HEK293 (cell line): Measurements from ENCODE around the gene WNT7B.

Experiments
- CTCF ChIA-PET: fragments of 350-600 bp; formaldehyde crosslinking; extraction: SDS; loops from one replicate; lab custom pipeline; 2021; ENCODE audit warnings: antibody characterized with exemption; lab: Yijun Ruan, JAX
- POLR2A ChIA-PET: fragments of 300-600 bp; formaldehyde crosslinking; extraction: SDS; loops from one replicate; lab custom pipeline; 2020; ENCODE audit warnings: antibody characterized with exemption, inconsistent platforms; lab: Yijun Ruan, JAX
- H3K27ac ChIP-seq: fragments of 200-500 bp; sonication (Bioruptor generic); 2 replicates; pipeline ENCODE4 v1.5.1; 2014; ENCODE audit warnings: low read depth, low read length, control low read depth, inconsistent platforms; ENCODE audit errors: extremely low read depth
- H3K36me3 ChIP-seq, 2 experiments: fragments of 200-500 bp in 1 of 2; sonication (Bioruptor generic) in 1 of 2; 1 replicate in 1 of 2; 2 replicates in 1 of 2; pipeline ENCODE4 v1.5.1; 2014 to 2017; ENCODE audit warnings: inconsistent platforms in 2 of 2, low read length in 2 of 2; ENCODE audit not compliant: control insufficient read depth in 2 of 2, insufficient read depth in 1 of 2
- H3K4me1 ChIP-seq: fragments of 200-500 bp; sonication (Bioruptor generic); 2 replicates; pipeline ENCODE4 v1.5.1; 2014; ENCODE audit warnings: mild to moderate bottlenecking, low read length, inconsistent platforms; ENCODE audit not compliant: control insufficient read depth, insufficient read depth
- H3K4me3 ChIP-seq: 2 replicates; pipeline ENCODE4 v1.5.1; 2011; ENCODE audit warnings: low read depth, mild to moderate bottlenecking, control low read depth, low read length, moderate library complexity
- H3K9me3 ChIP-seq: fragments of 200-500 bp; sonication (Bioruptor generic); 2 replicates; pipeline ENCODE4 v1.5.1; 2014; ENCODE audit warnings: low read depth, low read length, inconsistent platforms; ENCODE audit not compliant: control insufficient read depth, insufficient read depth
- GLI2 ChIP-seq: fragments of 450-650 bp; formaldehyde crosslinking; IDR thresholded peaks from 2 replicates; pipeline ENCODE4; 2017; ENCODE audit warnings: missing biosample characterization, missing genetic modification characterization, low read depth, borderline replicate concordance
- HIC1 ChIP-seq: fragments of 450-650 bp; formaldehyde crosslinking; IDR thresholded peaks from 2 replicates; pipeline ENCODE4 v1.5.1; 2016; ENCODE audit warnings: missing biosample characterization, missing genetic modification characterization
- KLF9 ChIP-seq: fragments of 450-650 bp; formaldehyde crosslinking; IDR thresholded peaks from 2 replicates; pipeline ENCODE4 v1.5.1; 2016; ENCODE audit warnings: missing biosample characterization, missing genetic modification characterization, low read depth
- REPIN1 ChIP-seq: fragments of 450-650 bp; formaldehyde crosslinking; IDR thresholded peaks from 2 replicates; pipeline ENCODE4 v1.5.1; 2017; ENCODE audit warnings: missing biosample characterization, missing genetic modification characterization, low read depth
- TCF7L2 ChIP-seq: IDR thresholded peaks from 2 replicates; pipeline ENCODE4 v1.6.1; 2011; ENCODE audit warnings: low read depth, mild to moderate bottlenecking, inconsistent platforms, low read length, moderate library complexity, borderline replicate concordance
- TRIM28 ChIP-seq: IDR thresholded peaks from 2 replicates; pipeline ENCODE4 v1.6.1; 2011; ENCODE audit warnings: low read length, control low read depth, borderline replicate concordance
- ZBTB20 ChIP-seq: fragments of 450-650 bp; formaldehyde crosslinking; IDR thresholded peaks from 2 replicates; pipeline ENCODE4 v1.5.1; 2016; ENCODE audit warnings: missing biosample characterization, missing genetic modification characterization
- ZFHX2 ChIP-seq: fragments of 450-650 bp; formaldehyde crosslinking; conservative IDR thresholded peaks from 2 replicates; pipeline ENCODE4 v1.5.1; 2016; ENCODE audit warnings: missing biosample characterization, missing genetic modification characterization
- ZNF112 ChIP-seq: fragments of 450-650 bp; formaldehyde crosslinking; IDR thresholded peaks from 2 replicates; pipeline ENCODE4 v1.5.0; 2017; ENCODE audit warnings: missing biosample characterization, missing genetic modification characterization
- ZNF114 ChIP-seq: fragments of 450-650 bp; formaldehyde crosslinking; IDR thresholded peaks from 2 replicates; pipeline ENCODE4 v1.5.0; 2017; ENCODE audit warnings: missing biosample characterization, missing genetic modification characterization
- ZNF140 ChIP-seq: fragments of 450-650 bp; formaldehyde crosslinking; IDR thresholded peaks from 2 replicates; pipeline ENCODE4 v1.5.1; 2016; ENCODE audit warnings: missing biosample characterization, missing genetic modification characterization
- ZNF155 ChIP-seq: fragments of 450-650 bp; formaldehyde crosslinking; IDR thresholded peaks from 2 replicates; pipeline ENCODE4 v1.5.1; 2016; ENCODE audit warnings: missing biosample characterization, missing genetic modification characterization
- ZNF175 ChIP-seq: fragments of 450-650 bp; formaldehyde crosslinking; IDR thresholded peaks from 2 replicates; pipeline ENCODE4 v1.5.1; 2016; ENCODE audit warnings: missing biosample characterization, missing genetic modification characterization
- ZNF292 ChIP-seq: fragments of 450-650 bp; formaldehyde crosslinking; IDR thresholded peaks from 2 replicates; pipeline ENCODE4 v1.5.1; 2016; ENCODE audit warnings: low read depth, missing biosample characterization, missing genetic modification characterization, borderline replicate concordance
- ZNF549 ChIP-seq: fragments of 450-650 bp; IDR thresholded peaks from 2 replicates; pipeline ENCODE4 v1.5.1; 2018; ENCODE audit warnings: missing biosample characterization, missing genetic modification characterization, mild to moderate bottlenecking, inconsistent platforms, moderate library complexity
- ZNF629 ChIP-seq: fragments of 450-650 bp; formaldehyde crosslinking; IDR thresholded peaks from 2 replicates; pipeline ENCODE4 v1.5.1; 2017; ENCODE audit warnings: missing biosample characterization, missing genetic modification characterization
- ZNF658 ChIP-seq: fragments of 450-650 bp; formaldehyde crosslinking; IDR thresholded peaks from 2 replicates; pipeline ENCODE4; 2016; ENCODE audit warnings: missing biosample characterization, missing genetic modification characterization
- ZNF776 ChIP-seq: fragments of 450-650 bp; formaldehyde crosslinking; IDR thresholded peaks from 2 replicates; pipeline ENCODE4 v1.5.0; 2017; ENCODE audit warnings: missing biosample characterization, missing genetic modification characterization, borderline replicate concordance
- ZNF777 ChIP-seq: fragments of 450-650 bp; formaldehyde crosslinking; IDR thresholded peaks from 2 replicates; pipeline ENCODE4 v1.5.1; 2017; ENCODE audit warnings: missing biosample characterization, missing genetic modification characterization, borderline replicate concordance
- TF ChIP-seq, protein P1 (sequence below): fragments of 450-650 bp; formaldehyde crosslinking; IDR thresholded peaks from 2 replicates; pipeline ENCODE4 v1.5.1; 2017; ENCODE audit warnings: missing biosample characterization, missing genetic modification characterization
- TF ChIP-seq, protein P2 (sequence below): fragments of 450-650 bp; formaldehyde crosslinking; IDR thresholded peaks from 2 replicates; pipeline ENCODE4 v1.5.1; 2016; ENCODE audit warnings: missing biosample characterization, missing genetic modification characterization, borderline replicate concordance

Gene WNT7B

DNA sequence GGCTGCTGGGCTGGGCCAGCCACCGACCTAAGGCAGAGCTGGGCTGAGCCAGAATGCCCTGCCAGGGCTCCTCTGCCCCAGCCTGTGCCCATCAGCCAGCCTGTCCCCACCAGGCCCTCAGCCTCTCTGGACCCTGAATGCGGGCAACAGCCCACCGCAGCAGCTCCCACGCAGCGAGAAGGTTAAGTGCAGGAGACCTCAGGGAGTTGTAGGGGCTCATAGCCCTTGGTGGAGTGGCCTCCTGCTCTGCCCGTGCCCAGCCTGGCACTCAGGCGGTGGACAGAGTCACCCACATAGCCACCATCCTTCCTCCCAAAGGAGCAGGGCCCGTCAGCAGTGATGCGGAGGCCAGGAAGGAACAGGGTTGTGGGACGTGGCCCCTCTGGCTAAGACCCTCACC, 19.1 kb downstream of the WNT7B start:
- H3K9me3 ChIP-seq, result no peaks in the 10 kb centered on the region
- H3K36me3 ChIP-seq, result no peaks in the 10 kb centered on the region
- no peak overlapping the region for H3K4me3 ChIP-seq
- ChIA-PET CTCF (interaction anchor here (0.6 kb wide), 1 partner anchor 350 kb away, joined by 4 read pairs; no protein-coding TSS in a partner anchor), POLR2A (no interaction called here)
- H3K27ac ChIP-seq, result no peak overlapping the region
- TF ChIP-seq ZBTB20 (no peak), HIC1 (peak; percentile 27; the same call in 1 of the 2 replicates)
- no peaks in the 10 kb centered on the region for H3K4me1 ChIP-seq

DNA sequence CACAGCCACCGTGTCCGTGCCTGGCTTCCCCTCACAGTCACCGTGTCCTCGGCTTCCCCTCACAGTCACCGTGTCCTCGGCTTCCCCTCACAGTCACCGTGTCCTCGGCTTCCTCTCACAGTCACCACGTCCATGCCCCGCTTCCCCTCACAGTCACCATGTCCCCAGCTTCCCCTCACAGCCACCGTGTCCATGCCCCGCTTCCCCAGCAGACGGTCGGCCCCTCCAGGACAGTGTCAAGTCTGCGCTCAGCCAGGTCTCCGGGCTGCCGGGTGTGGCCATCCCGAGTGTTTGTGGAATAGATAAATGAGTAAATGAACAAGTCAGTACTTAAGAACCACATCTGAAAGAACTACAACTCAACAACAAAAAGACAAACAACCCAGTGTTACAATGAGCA, 23.8 kb downstream of the WNT7B start:
- Histone ChIP-seq H3K4me1 (no peaks in the 10 kb centered on the region), H3K27ac (no peak overlapping the region), H3K9me3 (no peaks in the 10 kb centered on the region), H3K4me3 (no peak overlapping the region), H3K36me3 (no peaks in the 10 kb centered on the region)
- POLR2A ChIA-PET, result no interaction called here
- TF ChIP-seq, protein P1, sequence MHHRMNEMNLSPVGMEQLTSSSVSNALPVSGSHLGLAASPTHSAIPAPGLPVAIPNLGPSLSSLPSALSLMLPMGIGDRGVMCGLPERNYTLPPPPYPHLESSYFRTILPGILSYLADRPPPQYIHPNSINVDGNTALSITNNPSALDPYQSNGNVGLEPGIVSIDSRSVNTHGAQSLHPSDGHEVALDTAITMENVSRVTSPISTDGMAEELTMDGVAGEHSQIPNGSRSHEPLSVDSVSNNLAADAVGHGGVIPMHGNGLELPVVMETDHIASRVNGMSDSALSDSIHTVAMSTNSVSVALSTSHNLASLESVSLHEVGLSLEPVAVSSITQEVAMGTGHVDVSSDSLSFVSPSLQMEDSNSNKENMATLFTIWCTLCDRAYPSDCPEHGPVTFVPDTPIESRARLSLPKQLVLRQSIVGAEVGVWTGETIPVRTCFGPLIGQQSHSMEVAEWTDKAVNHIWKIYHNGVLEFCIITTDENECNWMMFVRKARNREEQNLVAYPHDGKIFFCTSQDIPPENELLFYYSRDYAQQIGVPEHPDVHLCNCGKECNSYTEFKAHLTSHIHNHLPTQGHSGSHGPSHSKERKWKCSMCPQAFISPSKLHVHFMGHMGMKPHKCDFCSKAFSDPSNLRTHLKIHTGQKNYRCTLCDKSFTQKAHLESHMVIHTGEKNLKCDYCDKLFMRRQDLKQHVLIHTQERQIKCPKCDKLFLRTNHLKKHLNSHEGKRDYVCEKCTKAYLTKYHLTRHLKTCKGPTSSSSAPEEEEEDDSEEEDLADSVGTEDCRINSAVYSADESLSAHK, result no peak
- TF ChIP-seq GLI2 (tag by site-specific recombination) (no peak), ZNF155 (no peak), ZNF629 (tag by site-specific recombination) (no peak), ZNF175 (tag by site-specific recombination) (no peak)
- CTCF ChIA-PET, result no interaction called here

GRCh38 chr22:45952553-45952952, 24.4 kb downstream of the WNT7B start:
- H3K36me3 ChIP-seq, result no peaks in the 10 kb centered on the region
- ChIA-PET POLR2A (no interaction called here), CTCF (interaction anchor here (0.6 kb wide), 1 partner anchor 525 kb away, joined by 3 read pairs; no protein-coding TSS in a partner anchor)
- no peaks in the 10 kb centered on the region for H3K4me1 ChIP-seq
- no peaks in the 10 kb centered on the region for H3K9me3 ChIP-seq
- no peak for TF ChIP-seq ZNF549 (tag by site-specific recombination)
- no peak for TF ChIP-seq ZNF140
- TF ChIP-seq ZNF658, result no peak
- no peak for TF ChIP-seq ZNF292 (tag by site-specific recombination)
- no peak for TF ChIP-seq ZNF776 (tag by site-specific recombination)
- no peak for TF ChIP-seq TRIM28
- H3K4me3 ChIP-seq, result no peak overlapping the region
- H3K27ac ChIP-seq, result no peak overlapping the region

- H3K4me3 ChIP-seq, result no peak overlapping the region
- ChIA-PET POLR2A (no interaction called here), CTCF (interaction anchor here (0.6 kb wide), 1 partner anchor 524 kb away, joined by 3 read pairs; no protein-coding TSS in a partner anchor)
- no peaks in the 10 kb centered on the region for H3K4me1 ChIP-seq
- H3K36me3 ChIP-seq, result no peaks in the 10 kb centered on the region
- H3K27ac ChIP-seq, result no peak overlapping the region
- no peaks in the 10 kb centered on the region for H3K9me3 ChIP-seq
- TF ChIP-seq ZNF114 (tag by site-specific recombination), result no peak
- TF ChIP-seq KLF9 (tag by site-specific recombination), result no peak
- TF ChIP-seq ZFHX2 (tag by site-specific recombination), result no peak
- TF ChIP-seq, protein P2, sequence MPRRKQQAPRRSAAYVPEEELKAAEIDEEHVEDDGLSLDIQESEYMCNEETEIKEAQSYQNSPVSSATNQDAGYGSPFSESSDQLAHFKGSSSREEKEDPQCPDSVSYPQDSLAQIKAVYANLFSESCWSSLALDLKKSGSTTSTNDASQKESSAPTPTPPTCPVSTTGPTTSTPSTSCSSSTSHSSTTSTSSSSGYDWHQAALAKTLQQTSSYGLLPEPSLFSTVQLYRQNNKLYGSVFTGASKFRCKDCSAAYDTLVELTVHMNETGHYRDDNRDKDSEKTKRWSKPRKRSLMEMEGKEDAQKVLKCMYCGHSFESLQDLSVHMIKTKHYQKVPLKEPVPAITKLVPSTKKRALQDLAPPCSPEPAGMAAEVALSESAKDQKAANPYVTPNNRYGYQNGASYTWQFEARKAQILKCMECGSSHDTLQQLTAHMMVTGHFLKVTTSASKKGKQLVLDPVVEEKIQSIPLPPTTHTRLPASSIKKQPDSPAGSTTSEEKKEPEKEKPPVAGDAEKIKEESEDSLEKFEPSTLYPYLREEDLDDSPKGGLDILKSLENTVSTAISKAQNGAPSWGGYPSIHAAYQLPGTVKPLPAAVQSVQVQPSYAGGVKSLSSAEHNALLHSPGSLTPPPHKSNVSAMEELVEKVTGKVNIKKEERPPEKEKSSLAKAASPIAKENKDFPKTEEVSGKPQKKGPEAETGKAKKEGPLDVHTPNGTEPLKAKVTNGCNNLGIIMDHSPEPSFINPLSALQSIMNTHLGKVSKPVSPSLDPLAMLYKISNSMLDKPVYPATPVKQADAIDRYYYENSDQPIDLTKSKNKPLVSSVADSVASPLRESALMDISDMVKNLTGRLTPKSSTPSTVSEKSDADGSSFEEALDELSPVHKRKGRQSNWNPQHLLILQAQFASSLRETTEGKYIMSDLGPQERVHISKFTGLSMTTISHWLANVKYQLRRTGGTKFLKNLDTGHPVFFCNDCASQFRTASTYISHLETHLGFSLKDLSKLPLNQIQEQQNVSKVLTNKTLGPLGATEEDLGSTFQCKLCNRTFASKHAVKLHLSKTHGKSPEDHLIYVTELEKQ (tag by site-specific recombination), result no peak
- no peak for TF ChIP-seq TCF7L2
- no peak for TF ChIP-seq REPIN1 (tag by site-specific recombination)
- no peak for TF ChIP-seq ZNF777 (tag by site-specific recombination)
- TF ChIP-seq ZNF112 (tag by site-specific recombination), result no peak
These were observed 24.8 kb downstream of the WNT7B start for GRCh38 chr22:45952151-45952550.
